Gastrocnemius medialis (tissue), 4 donors: ENCODE measurements around the gene SFMBT2. TPM values are rescaled to one million over a fixed set of nuclear protein-coding genes. Genes with fewer than 3 reads are reported as not detected.

ENCODE experiments used
- ATAC-seq, 2 donors: fragments of 150-250 bp; one replicate each; pipeline ENCODE4 v1.9.1; 2016
- DNase-seq, 2 donors: peaks; one replicate each; pipeline ENCODE4 v3.0.0-alpha.2; 2019
- H3K27ac ChIP-seq, 4 donors: fragments of 200-600 bp; sonication (generic); 1 replicate in 1 of 4; 2 replicates in 3 of 4; pipeline ENCODE4 v1.5.1; 2016 to 2018; ENCODE audit warnings: mild to moderate bottlenecking in 2 of 4, moderate library complexity in 1 of 4
- H3K27me3 ChIP-seq, 3 donors: fragments of 200-600 bp; sonication (generic) in 2 of 3; 1 replicate in 1 of 3; 2 replicates in 2 of 3; pipeline versions ENCODE4 v1.5.1 to v1.6.0; 2016 to 2019; ENCODE audit warnings: mild to moderate bottlenecking in 1 of 3, moderate library complexity in 1 of 3
- H3K36me3 ChIP-seq, 2 donors: fragments of 200-600 bp; sonication (generic) in 1 of 2; one replicate each; pipeline ENCODE4 v1.5.1; 2017 to 2018
- H3K4me1 ChIP-seq, 2 donors: fragments of 200-600 bp; sonication (generic) in 1 of 2; one replicate each; pipeline ENCODE4 v1.5.1; 2016 to 2017; ENCODE audit warnings: mild to moderate bottlenecking in 2 of 2
- H3K4me3 ChIP-seq, 4 donors: fragments of 200-600 bp; sonication (generic) in 3 of 4; 1 replicate in 1 of 4; 2 replicates in 3 of 4; pipeline ENCODE4 v1.5.1; 2016 to 2019; ENCODE audit warnings: mild to moderate bottlenecking in 2 of 4
- H3K9me3 ChIP-seq, 3 donors: fragments of 200-600 bp; sonication (generic) in 2 of 3; 1 replicate in 1 of 3; 2 replicates in 2 of 3; pipeline ENCODE4 v1.5.1; 2016 to 2019
- POLR2A ChIP-seq, 2 donors: fragments of 450-650 bp; IDR thresholded peaks; one replicate each; pipeline ENCODE4 v1.6.1; 2017; ENCODE audit warnings: antibody characterized with exemption in 2 of 2, mild to moderate bottlenecking in 2 of 2, moderate library complexity in 2 of 2
- in situ Hi-C, 4 donors: fragments of 200-750 bp; cut with MboI; loops; one replicate each; pipeline versions ENCODE4 v1.15.0 to v1.8.0; 2017; ENCODE audit warnings: low sequenced_read_pairs in 4 of 4
- intact Hi-C: fragments of 100-400 bp; cut with DNase I; formaldehyde crosslinking; loops from one replicate; pipeline ENCODE4 v1.15.1; 2023; ENCODE audit warnings: low total_unique reads
- total RNA-seq, 4 donors: library from RNA; depleted of rRNA; stranded (reverse); fragments of >200 nt; gene quantifications; one replicate each; pipeline versions ENCODE4 v1.1.0 to v1.2.3, GENCODE V29; 2016
- TF ChIP-seq, protein P1 (sequence below), 5 experiments: fragments of 450-650 bp in 3 of 5; fragments of 200-600 bp in 2 of 5; sonication (generic) in 2 of 5; IDR thresholded peaks in 4 of 5; conservative IDR thresholded peaks in 1 of 5; 1 replicate in 4 of 5; 2 replicates in 1 of 5; pipeline ENCODE4 v1.5.1; 2016 to 2019; ENCODE audit warnings: antibody characterized with exemption in 5 of 5, mild to moderate bottlenecking in 3 of 5, moderate library complexity in 3 of 5

The SFMBT2 gene
- total RNA-seq, 4 donors from 2014 or later = 1.1 to 6.9 (median 2.1) TPM

DNA sequence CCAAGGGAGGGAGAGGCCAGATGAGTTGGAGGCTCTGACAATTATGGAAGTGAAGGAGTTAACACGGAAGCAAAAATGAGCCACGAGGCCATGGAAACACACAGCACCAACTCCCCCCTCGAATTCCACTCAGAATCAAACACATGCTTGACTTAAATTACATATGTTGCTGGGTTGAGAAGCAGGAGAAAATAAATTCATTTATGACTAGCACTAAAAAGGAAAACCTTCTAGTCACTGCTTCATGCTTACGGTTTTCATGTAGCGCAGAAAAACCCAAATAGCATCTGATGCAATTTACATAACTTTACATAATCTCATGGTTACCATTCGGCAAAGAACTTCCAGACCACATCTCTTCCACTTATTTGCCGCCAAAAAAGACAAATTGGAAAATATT, 51.5 kb downstream of the SFMBT2 start:
- no peak overlapping the region for H3K27ac ChIP-seq
- no peak overlapping the region for H3K4me3 ChIP-seq
- DNase-seq = no peak
- H3K9me3 ChIP-seq = no peaks in the 10 kb centered on the region
- no peak for ATAC-seq
- TF ChIP-seq, protein P1, sequence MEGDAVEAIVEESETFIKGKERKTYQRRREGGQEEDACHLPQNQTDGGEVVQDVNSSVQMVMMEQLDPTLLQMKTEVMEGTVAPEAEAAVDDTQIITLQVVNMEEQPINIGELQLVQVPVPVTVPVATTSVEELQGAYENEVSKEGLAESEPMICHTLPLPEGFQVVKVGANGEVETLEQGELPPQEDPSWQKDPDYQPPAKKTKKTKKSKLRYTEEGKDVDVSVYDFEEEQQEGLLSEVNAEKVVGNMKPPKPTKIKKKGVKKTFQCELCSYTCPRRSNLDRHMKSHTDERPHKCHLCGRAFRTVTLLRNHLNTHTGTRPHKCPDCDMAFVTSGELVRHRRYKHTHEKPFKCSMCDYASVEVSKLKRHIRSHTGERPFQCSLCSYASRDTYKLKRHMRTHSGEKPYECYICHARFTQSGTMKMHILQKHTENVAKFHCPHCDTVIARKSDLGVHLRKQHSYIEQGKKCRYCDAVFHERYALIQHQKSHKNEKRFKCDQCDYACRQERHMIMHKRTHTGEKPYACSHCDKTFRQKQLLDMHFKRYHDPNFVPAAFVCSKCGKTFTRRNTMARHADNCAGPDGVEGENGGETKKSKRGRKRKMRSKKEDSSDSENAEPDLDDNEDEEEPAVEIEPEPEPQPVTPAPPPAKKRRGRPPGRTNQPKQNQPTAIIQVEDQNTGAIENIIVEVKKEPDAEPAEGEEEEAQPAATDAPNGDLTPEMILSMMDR (IDR thresholded peaks at IDR 0.05 in 4 of 5, conservative IDR thresholded peaks at IDR 0.05 in 1 of 5) = no peak
- TF ChIP-seq POLR2A (IDR thresholded peaks at IDR 0.05) = no peak
- peaks cover 0 to 6% of the 10 kb centered on the region in 2 donors for H3K4me1 ChIP-seq
- H3K27me3 ChIP-seq = no peaks in the 10 kb centered on the region
- in situ Hi-C loops = no loop called here
- intact Hi-C loops = no loop called here
- no peaks in the 10 kb centered on the region for H3K36me3 ChIP-seq

DNA sequence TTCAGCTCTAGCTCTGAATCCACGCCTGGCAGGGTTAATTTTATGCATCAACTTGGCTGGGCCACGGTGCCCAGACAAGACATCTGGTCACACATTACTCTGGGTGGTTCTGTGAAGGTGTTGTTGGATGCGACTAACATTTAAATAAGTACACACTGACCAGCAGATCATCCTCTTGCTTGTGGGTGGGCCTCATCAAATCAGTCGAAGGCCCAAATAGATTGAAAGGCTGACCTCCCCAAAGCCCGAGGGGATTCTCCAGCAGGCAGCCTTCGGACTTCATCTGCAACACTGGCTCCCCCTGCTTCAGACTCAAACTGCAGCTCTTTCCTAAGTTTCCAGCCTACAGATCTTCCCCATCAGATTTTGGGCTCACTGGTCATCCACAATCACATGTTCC, 53.6 kb downstream of the SFMBT2 start:
- TF ChIP-seq POLR2A (IDR thresholded peaks at IDR 0.05) = no peak
- TF ChIP-seq, protein P1 (IDR thresholded peaks at IDR 0.05 in 4 of 5, conservative IDR thresholded peaks at IDR 0.05 in 1 of 5) = no peak
- H3K27me3 ChIP-seq = no peaks in the 10 kb centered on the region
- in situ Hi-C loops (no loop called here), intact Hi-C loops (no loop called here)
- H3K4me1 ChIP-seq = peaks cover 0 to 9% of the 10 kb centered on the region in 2 donors
- DNase-seq = no peak
- no peak overlapping the region for H3K27ac ChIP-seq
- no peaks in the 10 kb centered on the region for H3K36me3 ChIP-seq
- no peaks in the 10 kb centered on the region for H3K9me3 ChIP-seq
- H3K4me3 ChIP-seq = no peak overlapping the region
- no peak for ATAC-seq

DNA sequence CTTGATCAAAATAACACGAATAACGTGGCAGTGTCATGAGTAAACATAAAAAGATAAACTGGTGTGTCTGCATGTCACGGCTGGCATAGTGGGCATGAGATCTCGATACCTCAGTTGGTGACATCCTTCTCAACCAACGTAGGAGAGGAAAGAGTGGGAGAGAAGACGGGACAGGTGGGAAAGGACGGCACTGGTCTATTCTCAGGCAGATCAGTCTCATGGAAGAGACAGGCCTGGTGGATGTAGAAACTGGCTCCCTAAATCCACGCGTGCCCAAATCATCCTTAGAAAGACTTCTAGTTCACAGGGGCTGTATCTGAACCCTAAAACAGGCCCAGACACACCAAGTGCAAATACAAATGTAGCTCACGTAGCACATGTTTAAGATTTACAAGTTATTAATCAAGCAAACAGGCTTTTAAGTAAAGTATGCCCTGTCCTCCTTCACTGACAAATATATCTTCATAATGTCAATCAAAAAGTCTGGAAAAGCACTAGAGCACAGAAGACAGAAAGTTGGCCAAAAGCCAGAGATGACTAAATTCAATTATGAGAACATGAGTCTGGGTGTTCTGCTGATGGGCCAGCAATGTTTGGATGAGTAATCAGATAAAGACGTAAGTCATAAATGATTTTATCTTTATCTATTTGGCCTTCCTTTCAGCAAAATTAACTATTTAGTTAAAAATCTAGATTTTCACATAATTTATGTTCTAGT, 56.3 kb downstream of the SFMBT2 start:
- Histone ChIP-seq H3K4me1 (peaks cover 0 to 9% of the 10 kb centered on the region in 2 donors), H3K36me3 (no peaks in the 10 kb centered on the region), H3K27me3 (no peaks in the 10 kb centered on the region), H3K4me3 (no peak overlapping the region), H3K9me3 (no peaks in the 10 kb centered on the region), H3K27ac (peak overlapping the region in 2 of 4 donors; percentile 29 to 54)
- in situ Hi-C loops (no loop called here), intact Hi-C loops (no loop called here)
- ATAC-seq (peak; percentile 82 to 89), DNase-seq (no peak)
- TF ChIP-seq, protein P1 (IDR thresholded peaks at IDR 0.05 in 4 of 5, conservative IDR thresholded peaks at IDR 0.05 in 1 of 5) = no peak
- TF ChIP-seq POLR2A (IDR thresholded peaks at IDR 0.05) = no peak

DNA sequence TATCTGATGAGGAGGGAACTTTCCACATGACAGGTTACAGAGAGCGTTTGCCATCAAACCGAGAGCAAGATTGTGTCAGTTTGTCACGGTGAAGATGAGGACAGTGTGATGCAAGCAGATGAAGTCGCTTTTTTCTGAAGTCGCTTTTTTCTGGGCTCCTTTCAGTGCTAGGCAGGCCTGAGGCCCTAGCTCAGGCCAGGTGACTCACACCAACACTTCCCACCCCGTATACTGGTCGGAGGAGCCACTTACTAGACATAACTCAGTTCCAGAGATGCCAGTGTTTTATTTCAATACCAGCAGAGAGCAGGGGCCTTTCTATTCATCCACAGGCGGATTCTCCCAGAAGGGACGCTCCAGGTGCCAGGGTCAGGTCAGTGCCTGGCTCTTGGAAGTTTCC, 58.9 kb downstream of the SFMBT2 start:
- H3K4me1 ChIP-seq = peaks cover 0 to 9% of the 10 kb centered on the region in 2 donors
- H3K9me3 ChIP-seq = no peaks in the 10 kb centered on the region
- no peak for DNase-seq
- H3K36me3 ChIP-seq = no peaks in the 10 kb centered on the region
- intact Hi-C loops = no loop called here
- no peak for ATAC-seq
- in situ Hi-C loops = no loop called here
- no peaks in the 10 kb centered on the region for H3K27me3 ChIP-seq
- TF ChIP-seq POLR2A (IDR thresholded peaks at IDR 0.05) = no peak
- TF ChIP-seq, protein P1 (IDR thresholded peaks at IDR 0.05 in 4 of 5, conservative IDR thresholded peaks at IDR 0.05 in 1 of 5) = no peak
- H3K27ac ChIP-seq = no peak overlapping the region
- H3K4me3 ChIP-seq = no peak overlapping the region
